Kidney capillary endothelial cell (primary cell): Measurements from ENCODE around the gene PPARA.
"Not testable (repeated sequence)": the region's sequence is repeated elsewhere in the genome, so short reads cannot be mapped to it uniquely, and the experiment has no call there.

Experiments used
- DNase-seq: peaks from one replicate; pipeline ENCODE4 v3.0.0-alpha.2; 2018; ENCODE audit warnings: low spot score

Gene PPARA

GRCh38 chr22:46173152-46173551 is 22.8 kb downstream of the PPARA start:
- DNase-seq: no peak

GRCh38 chr22:46175631-46176030 is 25.3 kb downstream of the PPARA start:
- no peak for DNase-seq

GRCh38 chr22:46176508-46177003 is 26.2 kb downstream of the PPARA start:
- DNase-seq: no peak

- DNase-seq: no peak
These were observed 28.6 kb downstream of the PPARA start for GRCh38 chr22:46178755-46179505.

- no peak for DNase-seq
These were observed 29.4 kb downstream of the PPARA start for GRCh38 chr22:46179748-46180147.

GRCh38 chr22:46180370-46181137 is 30.2 kb downstream of the PPARA start:
- DNase-seq: no peak

GRCh38 chr22:46183733-46184132 is 33.4 kb downstream of the PPARA start:
- no peak for DNase-seq

- no peak for DNase-seq
These were observed 35.0 kb downstream of the PPARA start for GRCh38 chr22:46185283-46185682.

- no peak for DNase-seq
These were observed 37.5 kb downstream of the PPARA start for GRCh38 chr22:46187862-46188261.

GRCh38 chr22:46192210-46192993 is 42.1 kb downstream of the PPARA start:
- no peak for DNase-seq

GRCh38 chr22:46193898-46194310 is 43.6 kb downstream of the PPARA start:
- no peak for DNase-seq

- no peak for DNase-seq
These were observed 45.3 kb downstream of the PPARA start for GRCh38 chr22:46195487-46196165.

- DNase-seq: no peak
These were observed 46.0 kb downstream of the PPARA start for GRCh38 chr22:46196278-46196677.

- no peak for DNase-seq
These were observed 47.9 kb downstream of the PPARA start for GRCh38 chr22:46198274-46198673.

GRCh38 chr22:46198806-46199205 is 48.5 kb downstream of the PPARA start:
- DNase-seq: not testable (repeated sequence)

- DNase-seq: no peak
These were observed 50.9 kb downstream of the PPARA start for GRCh38 chr22:46201059-46201757.

- DNase-seq: no peak
These were observed 52.7 kb downstream of the PPARA start for GRCh38 chr22:46202897-46203600.

GRCh38 chr22:46203601-46203980 is 53.3 kb downstream of the PPARA start:
- no peak for DNase-seq

- no peak for DNase-seq
These were observed 58.9 kb downstream of the PPARA start for GRCh38 chr22:46209262-46209661.

GRCh38 chr22:46212195-46212594 is 61.9 kb downstream of the PPARA start:
- no peak for DNase-seq

GRCh38 chr22:46213052-46213451 is 62.7 kb downstream of the PPARA start:
- no peak for DNase-seq
